Measurements from ENCODE around the gene LRP6. TPM values are rescaled to one million over a fixed set of nuclear protein-coding genes. Genes with fewer than 3 reads are reported as not detected.

The LRP6 gene
- total and polyA plus RNA-seq, 10 of the 15 experiments (the other 5 are each of a cell fraction or from before 2014, with no cell fraction given): 1.5 to 14.9 (median 6.1) TPM

- TF ChIP-seq CTCF (IDR thresholded peaks at IDR 0.05 in 2 of 3, conservative IDR thresholded peaks at IDR 0.05 in 1 of 3; ENCODE audit: control insufficient read depth in 2 of 3, extremely low read depth in 1 of 3, insufficient read depth in 1 of 3, low read depth in 3 of 3, low read length in 3 of 3) (peak; percentile 33 to 54 (median 34); a peak in 4 of 6 replicates), MYC (IDR thresholded peaks at IDR 0.05; ENCODE audit: insufficient read depth, insufficient read length, insufficient replicate concordance, low read length, severe bottlenecking) (no peak), IKZF2 (IDR thresholded peaks at IDR 0.05) (peak; percentile 27 to 42; a peak in 1 of 4 replicates), PAX8 (IDR thresholded peaks at IDR 0.05) (no peak), SMARCA5 (IDR thresholded peaks at IDR 0.05) (peak; percentile 92), SMC3 (IDR thresholded peaks at IDR 0.05; ENCODE audit: borderline replicate concordance, low read length) (peak; percentile 72; the same call in 1 of the 2 replicates), REST (IDR thresholded peaks at IDR 0.05; ENCODE audit: low read depth, low read length) (no peak), ZZZ3 (IDR thresholded peaks at IDR 0.05; ENCODE audit: control insufficient read depth, insufficient read length, low read depth) (no peak), PKNOX1 (IDR thresholded peaks at IDR 0.05) (no peak)
These were observed 184.9 kb downstream of the LRP6 start (continued) for GRCh38 chr12:12081836-12082497.

Data from GM12878 (cell line).